GM23338 (cell line): ENCODE data around the gene MTR. TPM values are rescaled to one million over a fixed set of nuclear protein-coding genes. Genes with fewer than 3 reads are reported as not detected.

ENCODE experiments used
- ATAC-seq: fragments of 200-7000 bp; cut with Tn5 transposase; 3 replicates; pipeline ENCODE4 v1.9.1; 2020
- DNase-seq: peaks from one replicate; pipeline ENCODE4 v3.0.0-alpha.2; 2015; ENCODE audit warnings: low spot score
- H2AFZ ChIP-seq: fragments of 200-600 bp; sonication (generic); 2 replicates; pipeline ENCODE4 v1.8.0; 2016; ENCODE audit warnings: antibody characterized with exemption, mild to moderate bottlenecking, moderate library complexity
- H3F3A ChIP-seq: fragments of 200-600 bp; sonication (generic); replicated peaks from 2 replicates; pipeline ENCODE4 v1.8.0; 2017; ENCODE audit warnings: antibody characterized with exemption, mixed run types, low read depth
- H3K27ac ChIP-seq: fragments of 200-600 bp; sonication (generic); 2 replicates; pipeline ENCODE4 v1.6.1; 2016; ENCODE audit warnings: low read depth
- H3K27me3 ChIP-seq: fragments of 200-600 bp; sonication (generic); 2 replicates; pipeline ENCODE4 v1.8.0; 2016; ENCODE audit warnings: mild to moderate bottlenecking, mixed run types, moderate library complexity; ENCODE audit not compliant: insufficient read depth
- H3K36me3 ChIP-seq: fragments of 200-600 bp; sonication (generic); 2 replicates; pipeline ENCODE4 v1.8.0; 2016; ENCODE audit warnings: mild to moderate bottlenecking; ENCODE audit not compliant: insufficient read depth
- H3K4me1 ChIP-seq: fragments of 200-600 bp; sonication (generic); 2 replicates; pipeline ENCODE4 v1.8.0; 2016; ENCODE audit warnings: mild to moderate bottlenecking, moderate library complexity; ENCODE audit not compliant: insufficient read depth
- H3K4me2 ChIP-seq: fragments of 200-600 bp; sonication (generic); 2 replicates; pipeline ENCODE4 v1.7.1; 2017; ENCODE audit warnings: mixed run types
- H3K4me3 ChIP-seq: fragments of 200-600 bp; sonication (generic); 2 replicates; pipeline ENCODE4 v1.6.1; 2016; ENCODE audit warnings: mixed run types
- H3K79me2 ChIP-seq: fragments of 200-600 bp; sonication (generic); replicated peaks from 2 replicates; pipeline ENCODE4 v1.8.0; 2017; ENCODE audit warnings: mild to moderate bottlenecking; ENCODE audit not compliant: insufficient read depth
- H3K9me2 ChIP-seq: fragments of 200-600 bp; sonication (generic); 2 replicates; pipeline ENCODE4 v1.8.0; 2017; ENCODE audit not compliant: insufficient read depth
- H4K20me1 ChIP-seq: fragments of 200-600 bp; sonication (generic); replicated peaks from 2 replicates; pipeline ENCODE4 v1.8.0; 2017; ENCODE audit warnings: mild to moderate bottlenecking; ENCODE audit not compliant: insufficient read depth
- H3K27ac Mint-ChIP-seq: 2 replicates; pipeline ENCODE4 v1.8.0; 2020; ENCODE audit warnings: inconsistent platforms, mild to moderate bottlenecking, moderate library complexity, mixed read lengths
- H3K27me3 Mint-ChIP-seq: 3 replicates; pipeline ENCODE4 v1.8.0; 2022; ENCODE audit warnings: low read depth, mild to moderate bottlenecking, moderate library complexity, mixed read lengths, inconsistent platforms; ENCODE audit not compliant: insufficient read depth, poor library complexity
- H3K36me3 Mint-ChIP-seq: 3 replicates; pipeline ENCODE4 v1.8.0; 2021; ENCODE audit warnings: low read depth, mild to moderate bottlenecking, inconsistent platforms, moderate library complexity, mixed read lengths
- H3K4me1 Mint-ChIP-seq: 3 replicates; pipeline ENCODE4 v1.8.0; 2020; ENCODE audit warnings: mild to moderate bottlenecking, inconsistent platforms, mixed read lengths
- H3K4me3 Mint-ChIP-seq: 3 replicates; pipeline ENCODE4 v1.8.0; 2021; ENCODE audit warnings: moderate library complexity, mild to moderate bottlenecking, inconsistent platforms, mixed read lengths
- H3K9me3 Mint-ChIP-seq: 3 replicates; pipeline ENCODE4 v1.8.0; 2020; ENCODE audit warnings: moderate library complexity, mild to moderate bottlenecking, inconsistent platforms, mixed read lengths
- EZH2phosphoT487 ChIP-seq: fragments of 200-600 bp; sonication (generic); IDR thresholded peaks from one replicate; pipeline ENCODE4 v1.8.1; 2018; ENCODE audit warnings: antibody characterized with exemption; ENCODE audit not compliant: unreplicated experiment
- STAT1 ChIP-seq: IDR thresholded peaks from one replicate; pipeline ENCODE4 v1.6.1; 2016; ENCODE audit warnings: antibody characterized with exemption; ENCODE audit not compliant: unreplicated experiment
- polyA plus RNA-seq: library from polyadenylated mRNA; unstranded; fragments of >200 nt; fragmentation: Nextera tagmentation; extraction: Ambion mirVana; gene quantifications from 2 replicates; pipeline ENCODE4 v1.2.1, GENCODE V29; 2016
- total RNA-seq: library from RNA; depleted of rRNA; stranded (reverse); fragments of >200 nt; shearing (Covaris generic); gene quantifications from 2 replicates; pipeline ENCODE4 v1.2.3, GENCODE V29; 2014
- TF ChIP-seq, protein P1 (sequence below): IDR thresholded peaks from 2 replicates; pipeline ENCODE4 v1.6.1; 2016; ENCODE audit warnings: antibody characterized with exemption
- TF ChIP-seq, protein P2 (sequence below): IDR thresholded peaks from one replicate; pipeline ENCODE4 v1.6.1; 2018; ENCODE audit warnings: antibody characterized with exemption; ENCODE audit not compliant: unreplicated experiment
- TF ChIP-seq, protein P3 (sequence below): fragments of 250-450 bp; sonication (Bioruptor Pico); IDR thresholded peaks from 2 replicates; pipeline ENCODE4 v1.5.0; 2020; ENCODE audit warnings: mild to moderate bottlenecking, moderate library complexity

Gene MTR
- total and polyA plus RNA-seq, 2 experiments from 2014 or later, result 6.4 to 20.0 TPM

DNA sequence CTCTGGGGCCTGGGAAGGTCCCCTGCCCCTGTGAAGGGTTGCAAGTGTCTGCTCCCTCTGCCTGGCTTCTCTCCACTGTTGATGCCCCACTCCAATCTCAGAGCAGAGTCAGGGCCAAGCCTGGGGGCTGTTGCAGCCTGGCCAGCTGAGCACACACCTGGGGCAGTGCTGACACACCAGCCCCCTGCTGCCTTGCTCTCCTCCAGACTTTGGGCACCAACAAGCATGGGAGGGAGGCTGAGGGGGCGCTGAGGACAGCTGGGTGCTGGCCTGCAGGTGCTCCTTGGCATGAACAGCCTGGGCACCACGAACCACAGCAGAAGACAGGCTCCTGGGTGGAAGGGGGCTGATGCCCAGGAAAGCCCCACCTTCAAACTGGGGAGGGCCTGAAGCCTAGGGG is 9.6 kb upstream of the MTR start (continued):
- TF ChIP-seq, protein P1, sequence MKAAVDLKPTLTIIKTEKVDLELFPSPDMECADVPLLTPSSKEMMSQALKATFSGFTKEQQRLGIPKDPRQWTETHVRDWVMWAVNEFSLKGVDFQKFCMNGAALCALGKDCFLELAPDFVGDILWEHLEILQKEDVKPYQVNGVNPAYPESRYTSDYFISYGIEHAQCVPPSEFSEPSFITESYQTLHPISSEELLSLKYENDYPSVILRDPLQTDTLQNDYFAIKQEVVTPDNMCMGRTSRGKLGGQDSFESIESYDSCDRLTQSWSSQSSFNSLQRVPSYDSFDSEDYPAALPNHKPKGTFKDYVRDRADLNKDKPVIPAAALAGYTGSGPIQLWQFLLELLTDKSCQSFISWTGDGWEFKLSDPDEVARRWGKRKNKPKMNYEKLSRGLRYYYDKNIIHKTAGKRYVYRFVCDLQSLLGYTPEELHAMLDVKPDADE, result no peak
- TF ChIP-seq, protein P2, sequence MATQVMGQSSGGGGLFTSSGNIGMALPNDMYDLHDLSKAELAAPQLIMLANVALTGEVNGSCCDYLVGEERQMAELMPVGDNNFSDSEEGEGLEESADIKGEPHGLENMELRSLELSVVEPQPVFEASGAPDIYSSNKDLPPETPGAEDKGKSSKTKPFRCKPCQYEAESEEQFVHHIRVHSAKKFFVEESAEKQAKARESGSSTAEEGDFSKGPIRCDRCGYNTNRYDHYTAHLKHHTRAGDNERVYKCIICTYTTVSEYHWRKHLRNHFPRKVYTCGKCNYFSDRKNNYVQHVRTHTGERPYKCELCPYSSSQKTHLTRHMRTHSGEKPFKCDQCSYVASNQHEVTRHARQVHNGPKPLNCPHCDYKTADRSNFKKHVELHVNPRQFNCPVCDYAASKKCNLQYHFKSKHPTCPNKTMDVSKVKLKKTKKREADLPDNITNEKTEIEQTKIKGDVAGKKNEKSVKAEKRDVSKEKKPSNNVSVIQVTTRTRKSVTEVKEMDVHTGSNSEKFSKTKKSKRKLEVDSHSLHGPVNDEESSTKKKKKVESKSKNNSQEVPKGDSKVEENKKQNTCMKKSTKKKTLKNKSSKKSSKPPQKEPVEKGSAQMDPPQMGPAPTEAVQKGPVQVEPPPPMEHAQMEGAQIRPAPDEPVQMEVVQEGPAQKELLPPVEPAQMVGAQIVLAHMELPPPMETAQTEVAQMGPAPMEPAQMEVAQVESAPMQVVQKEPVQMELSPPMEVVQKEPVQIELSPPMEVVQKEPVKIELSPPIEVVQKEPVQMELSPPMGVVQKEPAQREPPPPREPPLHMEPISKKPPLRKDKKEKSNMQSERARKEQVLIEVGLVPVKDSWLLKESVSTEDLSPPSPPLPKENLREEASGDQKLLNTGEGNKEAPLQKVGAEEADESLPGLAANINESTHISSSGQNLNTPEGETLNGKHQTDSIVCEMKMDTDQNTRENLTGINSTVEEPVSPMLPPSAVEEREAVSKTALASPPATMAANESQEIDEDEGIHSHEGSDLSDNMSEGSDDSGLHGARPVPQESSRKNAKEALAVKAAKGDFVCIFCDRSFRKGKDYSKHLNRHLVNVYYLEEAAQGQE, result no peak
- no peak for TF ChIP-seq EZH2phosphoT487

DNA sequence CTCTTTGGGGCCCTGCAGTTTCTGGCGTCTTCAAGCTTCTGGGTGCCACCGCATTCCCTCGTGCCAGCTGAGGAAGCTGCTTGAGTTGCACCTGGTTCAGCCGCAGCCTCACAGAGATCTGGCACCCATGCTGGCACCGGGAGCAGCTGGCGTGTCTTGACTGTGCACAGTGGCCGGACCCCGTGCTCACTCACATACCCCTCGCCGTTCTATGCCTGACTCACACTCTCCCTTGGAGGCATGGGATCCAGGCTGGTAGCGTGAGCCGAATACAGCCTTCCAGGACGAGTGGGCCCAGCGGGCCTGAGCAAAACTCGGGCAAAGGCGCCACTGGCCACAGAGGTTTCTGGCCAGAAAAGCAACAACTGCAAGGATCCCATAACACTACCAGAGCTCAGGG is 8.6 kb upstream of the MTR start:
- no peaks in the 10 kb centered on the region for H3K4me1 Mint-ChIP-seq
- Histone ChIP-seq H3K9me2 (no peaks in the 10 kb centered on the region), H3K27me3 (no peaks in the 10 kb centered on the region), H3K79me2 (no peaks in the 10 kb centered on the region), H4K20me1 (no peaks in the 10 kb centered on the region), H3K4me3 (no peak overlapping the region), H3K36me3 (no peaks in the 10 kb centered on the region), H2AFZ (no peak overlapping the region), H3F3A (no peaks in the 10 kb centered on the region), H3K4me1 (no peaks in the 10 kb centered on the region), H3K27ac (no peak overlapping the region), H3K4me2 (no peak overlapping the region)
- H3K4me3 Mint-ChIP-seq, result no peak overlapping the region
- DNase-seq, result no peak
- no peak for ATAC-seq
- H3K36me3 Mint-ChIP-seq, result peaks cover 3% of the 10 kb centered on the region; the same call in 1 of the 3 replicates
- H3K27me3 Mint-ChIP-seq, result peaks cover 3% of the 10 kb centered on the region
- H3K9me3 Mint-ChIP-seq, result peaks cover 8% of the 10 kb centered on the region
- TF ChIP-seq, protein P1, result no peak
- TF ChIP-seq STAT1, result no peak
- TF ChIP-seq, protein P3, sequence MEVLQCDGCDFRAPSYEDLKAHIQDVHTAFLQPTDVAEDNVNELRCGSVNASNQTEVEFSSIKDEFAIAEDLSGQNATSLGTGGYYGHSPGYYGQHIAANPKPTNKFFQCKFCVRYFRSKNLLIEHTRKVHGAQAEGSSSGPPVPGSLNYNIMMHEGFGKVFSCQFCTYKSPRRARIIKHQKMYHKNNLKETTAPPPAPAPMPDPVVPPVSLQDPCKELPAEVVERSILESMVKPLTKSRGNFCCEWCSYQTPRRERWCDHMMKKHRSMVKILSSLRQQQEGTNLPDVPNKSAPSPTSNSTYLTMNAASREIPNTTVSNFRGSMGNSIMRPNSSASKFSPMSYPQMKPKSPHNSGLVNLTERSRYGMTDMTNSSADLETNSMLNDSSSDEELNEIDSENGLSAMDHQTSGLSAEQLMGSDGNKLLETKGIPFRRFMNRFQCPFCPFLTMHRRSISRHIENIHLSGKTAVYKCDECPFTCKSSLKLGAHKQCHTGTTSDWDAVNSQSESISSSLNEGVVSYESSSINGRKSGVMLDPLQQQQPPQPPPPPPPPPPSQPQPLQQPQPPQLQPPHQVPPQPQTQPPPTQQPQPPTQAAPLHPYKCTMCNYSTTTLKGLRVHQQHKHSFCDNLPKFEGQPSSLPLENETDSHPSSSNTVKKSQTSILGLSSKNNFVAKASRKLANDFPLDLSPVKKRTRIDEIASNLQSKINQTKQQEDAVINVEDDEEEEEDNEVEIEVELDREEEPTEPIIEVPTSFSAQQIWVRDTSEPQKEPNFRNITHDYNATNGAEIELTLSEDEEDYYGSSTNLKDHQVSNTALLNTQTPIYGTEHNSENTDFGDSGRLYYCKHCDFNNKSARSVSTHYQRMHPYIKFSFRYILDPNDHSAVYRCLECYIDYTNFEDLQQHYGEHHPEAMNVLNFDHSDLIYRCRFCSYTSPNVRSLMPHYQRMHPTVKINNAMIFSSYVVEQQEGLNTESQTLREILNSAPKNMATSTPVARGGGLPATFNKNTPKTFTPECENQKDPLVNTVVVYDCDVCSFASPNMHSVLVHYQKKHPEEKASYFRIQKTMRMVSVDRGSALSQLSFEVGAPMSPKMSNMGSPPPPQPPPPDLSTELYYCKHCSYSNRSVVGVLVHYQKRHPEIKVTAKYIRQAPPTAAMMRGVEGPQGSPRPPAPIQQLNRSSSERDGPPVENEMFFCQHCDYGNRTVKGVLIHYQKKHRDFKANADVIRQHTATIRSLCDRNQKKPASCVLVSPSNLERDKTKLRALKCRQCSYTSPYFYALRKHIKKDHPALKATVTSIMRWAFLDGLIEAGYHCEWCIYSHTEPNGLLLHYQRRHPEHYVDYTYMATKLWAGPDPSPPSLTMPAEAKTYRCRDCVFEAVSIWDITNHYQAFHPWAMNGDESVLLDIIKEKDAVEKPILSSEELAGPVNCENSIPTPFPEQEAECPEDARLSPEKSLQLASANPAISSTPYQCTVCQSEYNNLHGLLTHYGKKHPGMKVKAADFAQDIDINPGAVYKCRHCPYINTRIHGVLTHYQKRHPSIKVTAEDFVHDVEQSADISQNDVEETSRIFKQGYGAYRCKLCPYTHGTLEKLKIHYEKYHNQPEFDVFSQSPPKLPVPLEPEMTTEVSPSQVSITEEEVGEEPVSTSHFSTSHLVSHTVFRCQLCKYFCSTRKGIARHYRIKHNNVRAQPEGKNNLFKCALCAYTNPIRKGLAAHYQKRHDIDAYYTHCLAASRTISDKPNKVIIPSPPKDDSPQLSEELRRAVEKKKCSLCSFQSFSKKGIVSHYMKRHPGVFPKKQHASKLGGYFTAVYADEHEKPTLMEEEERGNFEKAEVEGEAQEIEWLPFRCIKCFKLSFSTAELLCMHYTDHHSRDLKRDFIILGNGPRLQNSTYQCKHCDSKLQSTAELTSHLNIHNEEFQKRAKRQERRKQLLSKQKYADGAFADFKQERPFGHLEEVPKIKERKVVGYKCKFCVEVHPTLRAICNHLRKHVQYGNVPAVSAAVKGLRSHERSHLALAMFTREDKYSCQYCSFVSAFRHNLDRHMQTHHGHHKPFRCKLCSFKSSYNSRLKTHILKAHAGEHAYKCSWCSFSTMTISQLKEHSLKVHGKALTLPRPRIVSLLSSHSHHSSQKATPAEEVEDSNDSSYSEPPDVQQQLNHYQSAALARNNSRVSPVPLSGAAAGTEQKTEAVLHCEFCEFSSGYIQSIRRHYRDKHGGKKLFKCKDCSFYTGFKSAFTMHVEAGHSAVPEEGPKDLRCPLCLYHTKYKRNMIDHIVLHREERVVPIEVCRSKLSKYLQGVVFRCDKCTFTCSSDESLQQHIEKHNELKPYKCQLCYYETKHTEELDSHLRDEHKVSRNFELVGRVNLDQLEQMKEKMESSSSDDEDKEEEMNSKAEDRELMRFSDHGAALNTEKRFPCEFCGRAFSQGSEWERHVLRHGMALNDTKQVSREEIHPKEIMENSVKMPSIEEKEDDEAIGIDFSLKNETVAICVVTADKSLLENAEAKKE (CRISPR knock-in tag), result no peak
- H3K27ac Mint-ChIP-seq, result no peak overlapping the region
